Stimulated activated CD8-positive, alpha-beta memory T cell treated with anti-CD3 and anti-CD28 coated beads, Interleukin-15, amount 100 ng/mL, for 24 hours (primary cell): ENCODE results near the gene FAM186B.
"Not testable (repeated sequence)": the region's sequence is repeated elsewhere in the genome, so short reads cannot be mapped to it uniquely, and the experiment has no call there.

Experiments
- DNase-seq: peaks from one replicate; pipeline ENCODE4 v3.0.0-alpha.2; 2020; ENCODE audit warnings: low read depth

Gene FAM186B

GRCh38 chr12:49633703-49634345 is 28.4 kb upstream of the FAM186B start:
- no peak for DNase-seq

- DNase-seq: no peak
These were observed 27.7 kb upstream of the FAM186B start for GRCh38 chr12:49632986-49633702.

- no peak for DNase-seq
These were observed 27.0 kb upstream of the FAM186B start for GRCh38 chr12:49632401-49632800.

DNA sequence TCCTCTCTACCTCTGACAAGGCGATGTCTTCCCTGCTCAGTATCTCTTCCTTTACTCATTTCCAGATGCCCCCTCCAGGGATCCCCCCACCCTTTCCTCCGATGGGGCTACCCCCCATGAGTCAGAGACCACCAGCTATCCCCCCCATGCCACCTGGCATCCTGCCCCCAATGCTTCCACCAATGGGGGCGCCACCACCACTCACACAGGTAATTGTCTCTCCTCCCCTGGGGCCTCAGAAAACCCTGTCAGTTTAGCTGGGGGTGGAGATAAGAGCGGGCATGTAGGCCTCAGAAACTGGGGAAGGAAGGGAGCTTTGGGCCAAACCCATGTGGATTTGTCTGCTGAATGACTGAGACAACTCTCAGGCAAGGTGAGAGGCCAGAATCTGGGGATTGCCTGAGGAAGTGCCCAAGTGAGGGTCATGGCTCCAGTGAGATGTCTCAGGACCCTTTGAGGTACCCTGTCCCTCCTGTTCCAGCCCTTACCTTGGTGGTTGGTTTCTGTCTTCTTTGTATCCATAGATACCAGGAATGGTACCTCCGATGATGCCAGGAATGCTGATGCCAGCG is 26.0 kb upstream of the FAM186B start:
- DNase-seq: no peak

DNA sequence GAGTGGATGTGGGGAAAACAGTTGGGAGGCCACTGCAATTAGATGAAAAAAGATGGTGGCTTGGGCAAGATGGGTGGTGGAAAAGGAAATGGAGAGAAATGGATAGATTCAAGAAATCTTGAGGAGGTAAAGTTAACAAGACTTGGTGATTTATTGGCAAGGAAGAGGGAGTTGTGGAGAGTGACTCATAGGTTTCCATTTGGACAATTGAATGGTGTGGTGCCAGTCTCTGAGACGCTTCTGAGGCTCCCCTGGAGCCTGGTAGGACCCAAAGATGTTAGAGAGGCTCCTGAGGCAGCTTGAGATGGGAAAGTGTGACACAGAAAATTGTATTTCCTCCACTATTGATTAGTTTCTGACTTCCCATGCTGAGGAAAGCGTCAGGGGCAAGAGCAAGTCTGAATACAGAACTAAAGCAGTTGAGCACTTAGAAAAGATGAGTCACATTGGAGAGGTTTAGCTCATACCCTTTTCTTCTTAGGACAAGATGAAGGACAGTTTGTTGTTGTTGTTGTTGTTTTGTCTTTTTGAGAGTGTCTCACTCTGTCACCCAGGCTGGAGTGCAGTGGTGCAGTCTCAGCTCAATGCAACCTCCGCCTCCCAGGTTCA is 22.4 kb upstream of the FAM186B start:
- no peak for DNase-seq

GRCh38 chr12:49626836-49627235 is 21.4 kb upstream of the FAM186B start:
- no peak for DNase-seq

DNA sequence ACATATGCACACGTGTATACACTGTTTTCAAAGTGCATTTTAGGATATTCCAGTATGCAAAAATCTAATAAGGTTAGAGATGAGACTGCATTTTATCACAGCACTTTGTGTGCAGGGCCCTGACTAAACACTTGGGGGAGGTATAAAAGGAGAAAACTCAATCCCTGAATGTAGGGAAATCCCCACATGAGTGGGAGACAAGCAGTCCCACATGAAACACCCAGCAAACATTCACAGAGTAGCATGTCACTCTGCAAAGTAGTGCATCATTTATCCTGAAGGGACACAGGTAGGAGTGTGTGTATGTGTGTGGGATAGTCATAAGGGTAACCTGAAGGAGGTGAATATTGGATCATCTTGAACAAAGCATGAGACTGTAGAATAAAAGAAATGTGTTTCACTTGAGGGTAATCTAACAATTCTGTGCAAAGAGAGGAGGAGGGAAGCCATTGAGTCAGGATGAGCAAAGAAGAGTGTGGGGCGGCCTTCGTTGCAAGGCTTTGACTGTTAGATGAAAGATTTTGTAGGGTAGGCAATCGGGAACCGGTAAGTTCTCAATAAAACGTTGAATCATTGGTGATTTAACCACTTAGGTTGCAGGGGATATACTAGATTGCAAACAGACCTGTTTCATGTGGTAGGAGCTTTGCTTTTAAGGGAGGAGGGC is 20.9 kb upstream of the FAM186B start:
- no peak for DNase-seq

- DNase-seq: no peak
These were observed 19.6 kb upstream of the FAM186B start for GRCh38 chr12:49624921-49625577.

- DNase-seq: peak; percentile 63
These were observed 17.9 kb upstream of the FAM186B start, which contains the start of gene PRPF40B for GRCh38 chr12:49623142-49623904. TSS of gene PRPF40B (plus strand) at chr12:49623561. CDS start at chr12:49623591, 30 bp downstream.

DNA sequence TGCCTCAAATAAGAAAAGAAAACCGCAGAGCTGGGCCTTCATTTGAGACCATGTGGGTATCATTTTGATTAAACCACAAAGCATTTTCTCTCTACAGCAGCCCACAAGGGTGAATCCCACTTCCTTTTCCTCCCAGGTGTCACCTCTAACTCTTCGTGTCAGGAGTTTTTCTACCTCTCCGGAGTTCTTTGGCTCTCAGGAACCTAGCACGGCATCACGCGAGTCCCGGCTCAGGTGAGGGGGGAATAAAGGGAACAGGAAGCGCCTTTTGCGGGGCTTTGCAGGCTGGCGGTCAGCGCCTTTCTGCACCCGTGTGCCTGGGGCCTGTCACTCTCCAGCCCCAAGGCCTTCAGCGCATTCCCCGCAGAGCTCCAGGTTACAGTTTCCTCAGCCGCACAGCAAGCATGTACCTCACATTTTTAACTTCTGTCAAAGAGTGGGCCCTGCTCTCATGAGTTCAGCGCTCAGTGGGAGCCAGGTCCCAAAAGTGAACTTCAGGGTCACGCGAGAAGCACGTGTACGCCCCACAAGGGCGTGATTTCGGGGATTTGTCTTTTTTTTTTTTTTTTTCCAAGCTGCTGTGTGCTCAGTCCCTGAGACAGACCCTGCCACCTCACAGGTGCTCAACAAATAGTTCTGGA is 17.2 kb upstream of the FAM186B start:
- DNase-seq: peak; percentile 11

- DNase-seq: no peak
These were observed 16.4 kb upstream of the FAM186B start for GRCh38 chr12:49621651-49622500.

DNA sequence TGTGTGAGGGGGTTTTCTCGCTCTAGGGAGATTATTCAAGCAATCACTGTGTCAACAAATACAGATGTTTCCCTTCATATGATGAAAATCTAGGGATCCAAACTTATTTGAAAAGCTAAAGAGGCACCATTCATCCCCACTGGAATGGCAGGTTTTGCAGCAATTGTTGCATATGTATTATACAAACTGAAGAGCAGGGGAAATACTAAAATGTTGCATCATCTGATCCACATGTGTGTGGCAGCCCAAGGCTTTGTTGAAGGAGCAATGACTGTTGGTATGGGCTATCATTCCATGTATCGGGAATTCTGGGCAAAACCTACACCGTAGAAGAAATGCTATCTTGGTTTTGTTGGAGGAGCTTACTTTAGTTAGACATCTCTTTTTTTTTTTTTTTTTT is 13.8 kb upstream of the FAM186B start:
- no peak for DNase-seq

DNA sequence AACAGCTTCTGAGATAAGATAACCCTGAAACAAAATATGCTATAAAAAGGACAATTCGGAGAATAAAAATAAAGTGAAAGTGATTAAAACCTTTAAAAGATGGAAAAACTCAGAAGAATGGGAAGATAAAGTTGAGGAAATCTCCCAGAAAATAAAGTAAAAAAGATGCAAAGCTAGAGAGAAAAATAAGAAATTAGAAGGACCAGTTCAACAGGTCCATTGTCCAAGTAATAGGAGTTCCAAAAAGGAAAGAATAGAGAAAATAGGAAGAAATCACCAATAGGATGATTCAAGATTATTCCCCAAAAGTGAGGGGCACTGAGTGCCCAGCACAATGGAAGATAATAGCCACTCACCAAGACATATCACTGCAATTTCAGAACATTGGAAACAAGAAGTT is 13.1 kb upstream of the FAM186B start:
- no peak for DNase-seq

DNA sequence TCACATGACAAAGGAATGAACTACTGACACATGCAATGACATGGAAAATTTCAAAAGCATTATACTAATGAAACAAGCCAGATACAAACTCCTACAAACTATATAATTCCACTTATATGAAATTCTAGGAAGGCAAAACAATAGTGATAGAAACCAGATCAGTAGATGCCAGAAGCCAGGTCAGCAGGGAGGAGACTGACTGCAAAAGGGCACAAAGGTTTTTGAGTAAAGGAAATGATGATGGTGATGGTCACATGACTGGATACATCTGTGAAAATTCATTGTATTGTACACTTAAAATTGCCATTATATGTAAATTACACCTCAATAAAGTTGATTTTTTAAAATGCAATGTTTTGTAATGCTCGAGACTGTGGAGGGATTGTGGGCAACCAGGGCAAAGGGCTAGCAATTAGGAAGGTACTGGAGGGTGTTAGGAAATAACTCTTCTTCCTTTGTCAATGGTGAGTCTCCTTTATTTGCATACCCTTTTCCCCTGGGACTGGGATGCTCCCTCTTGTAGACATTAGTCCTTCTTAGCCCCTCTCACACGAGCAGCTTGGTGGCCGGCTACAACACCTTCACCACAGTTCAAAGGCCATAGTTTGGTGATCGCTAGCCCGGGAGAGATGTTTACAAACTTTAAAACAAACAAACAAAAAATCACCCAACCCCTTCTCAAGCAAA is 11.2 kb upstream of the FAM186B start:
- no peak for DNase-seq

DNA sequence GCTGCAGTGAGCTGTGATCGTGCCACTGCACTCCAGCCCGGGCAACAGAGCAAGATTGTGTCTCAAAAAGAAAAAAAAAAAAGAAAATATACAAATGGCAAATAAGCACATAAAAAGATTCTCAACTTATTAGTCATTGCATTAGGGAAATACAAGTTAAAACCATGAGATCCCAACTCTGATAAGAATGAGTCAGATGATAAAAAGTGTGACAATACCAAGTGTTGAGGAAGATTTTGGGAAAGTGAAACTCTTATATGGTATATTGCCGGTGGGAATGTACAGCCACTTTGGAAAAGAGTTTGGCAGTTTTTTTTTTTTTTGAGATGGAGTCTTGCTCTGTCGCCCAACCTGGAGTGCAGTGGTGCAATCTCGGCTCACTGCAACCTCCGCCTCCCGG is 10.3 kb upstream of the FAM186B start:
- DNase-seq: no peak

DNA sequence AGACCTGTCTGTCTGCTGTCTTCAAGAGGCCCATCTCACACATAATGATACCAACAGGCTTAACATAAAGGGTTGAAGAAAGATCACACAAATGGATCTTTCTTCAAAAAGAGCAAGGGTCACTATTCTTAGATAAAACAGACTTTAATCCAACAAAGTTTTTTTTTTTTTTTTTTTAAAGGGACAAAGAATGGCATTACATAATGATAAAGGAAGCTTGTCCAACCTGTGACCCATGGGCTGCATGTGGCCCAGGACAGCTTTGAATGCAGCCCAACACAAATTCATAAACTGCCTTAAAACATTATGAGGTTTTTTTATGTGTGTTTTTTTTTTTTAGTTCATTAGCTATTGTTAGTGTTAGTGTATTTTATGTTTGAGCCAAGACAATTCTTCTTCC is 6.8 kb upstream of the FAM186B start:
- DNase-seq: no peak

GRCh38 chr12:49610785-49611184 is 5.3 kb upstream of the FAM186B start:
- not testable (repeated sequence) for DNase-seq

DNA sequence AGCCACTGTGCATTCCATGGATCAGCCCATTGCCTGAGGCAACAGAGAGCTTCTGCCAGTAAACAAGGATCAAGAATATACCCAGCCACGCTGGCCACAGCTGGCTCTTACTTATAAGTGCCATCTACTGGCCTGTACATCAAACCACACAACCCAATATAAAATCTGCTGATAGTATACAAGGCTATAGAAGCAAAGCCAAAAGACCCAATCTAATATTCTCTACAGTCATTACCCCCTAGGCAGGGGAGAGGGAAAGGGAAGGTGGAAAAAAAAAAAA is 4.4 kb upstream of the FAM186B start:
- no peak for DNase-seq
